IMR-90 (cell line): ENCODE measurements around the gene MSI2.

Experiments
- CEBPB ChIP-seq: IDR thresholded peaks from 2 replicates; pipeline ENCODE4 v1.6.1; 2012; ENCODE audit warnings: low read depth, low read length, improper control_type of control experiment
- FOS ChIP-seq: fragments of 150-350 bp; IDR thresholded peaks from 2 replicates; pipeline ENCODE4 v1.6.1; 2016; ENCODE audit warnings: low read depth, low read length
- MAFK ChIP-seq: IDR thresholded peaks from 2 replicates; pipeline ENCODE4 v1.6.1; 2012; ENCODE audit warnings: low read depth, low read length, improper control_type of control experiment
- MAZ ChIP-seq: IDR thresholded peaks from 2 replicates; pipeline ENCODE4 v1.6.1; 2012; ENCODE audit warnings: low read depth, mild to moderate bottlenecking, low read length, improper control_type of control experiment, moderate library complexity, borderline replicate concordance
- MXI1 ChIP-seq: IDR thresholded peaks from 2 replicates; pipeline ENCODE4 v1.6.1; 2012; ENCODE audit warnings: low read depth, mild to moderate bottlenecking, low read length, moderate library complexity, borderline replicate concordance
- NFE2L2 ChIP-seq: fragments of 150-350 bp; IDR thresholded peaks from 2 replicates; pipeline ENCODE4 v1.6.1; 2016; ENCODE audit warnings: low read depth, mild to moderate bottlenecking, low read length
- POLR2A ChIP-seq: IDR thresholded peaks from 2 replicates; pipeline ENCODE4 v1.6.1; 2012; ENCODE audit warnings: mild to moderate bottlenecking, low read depth, low read length
- RAD21 ChIP-seq: IDR thresholded peaks from 2 replicates; pipeline ENCODE4 v1.6.1; 2012; ENCODE audit warnings: low read length, improper control_type of control experiment
- RCOR1 ChIP-seq: IDR thresholded peaks from 2 replicates; pipeline ENCODE4 v1.6.1; 2012; ENCODE audit warnings: mild to moderate bottlenecking, low read length, improper control_type of control experiment; ENCODE audit not compliant: insufficient replicate concordance
- RFX5 ChIP-seq: IDR thresholded peaks from 2 replicates; pipeline ENCODE4 v1.8.0; 2012; ENCODE audit warnings: low read depth, mild to moderate bottlenecking, low read length, moderate library complexity
- TF ChIP-seq, protein P1 (sequence below): conservative IDR thresholded peaks from 2 replicates; pipeline ENCODE4 v1.5.1; 2012; ENCODE audit warnings: mild to moderate bottlenecking, low read depth, low read length, improper control_type of control experiment

DNA sequence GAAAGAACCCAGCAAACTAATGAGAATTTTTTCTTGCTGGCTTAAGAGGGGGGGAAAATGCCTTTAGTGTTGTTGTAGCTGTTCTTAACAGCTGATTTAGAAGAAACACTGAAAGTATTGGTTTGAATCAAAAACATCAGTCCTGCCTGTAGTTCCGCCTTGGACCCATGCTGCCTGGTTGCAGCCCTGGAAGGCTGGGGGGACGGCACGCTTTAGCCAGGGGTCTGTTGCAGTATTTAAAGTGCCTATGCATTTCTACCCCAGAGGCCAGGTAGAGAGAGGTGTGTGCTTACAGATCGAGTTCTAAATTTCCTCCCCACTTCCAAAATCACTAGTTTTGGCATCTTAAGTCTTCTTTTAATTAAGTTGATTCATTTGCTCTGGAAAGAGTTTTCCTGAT, 286.9 kb downstream of the MSI2 start:
- TF ChIP-seq, protein P1, sequence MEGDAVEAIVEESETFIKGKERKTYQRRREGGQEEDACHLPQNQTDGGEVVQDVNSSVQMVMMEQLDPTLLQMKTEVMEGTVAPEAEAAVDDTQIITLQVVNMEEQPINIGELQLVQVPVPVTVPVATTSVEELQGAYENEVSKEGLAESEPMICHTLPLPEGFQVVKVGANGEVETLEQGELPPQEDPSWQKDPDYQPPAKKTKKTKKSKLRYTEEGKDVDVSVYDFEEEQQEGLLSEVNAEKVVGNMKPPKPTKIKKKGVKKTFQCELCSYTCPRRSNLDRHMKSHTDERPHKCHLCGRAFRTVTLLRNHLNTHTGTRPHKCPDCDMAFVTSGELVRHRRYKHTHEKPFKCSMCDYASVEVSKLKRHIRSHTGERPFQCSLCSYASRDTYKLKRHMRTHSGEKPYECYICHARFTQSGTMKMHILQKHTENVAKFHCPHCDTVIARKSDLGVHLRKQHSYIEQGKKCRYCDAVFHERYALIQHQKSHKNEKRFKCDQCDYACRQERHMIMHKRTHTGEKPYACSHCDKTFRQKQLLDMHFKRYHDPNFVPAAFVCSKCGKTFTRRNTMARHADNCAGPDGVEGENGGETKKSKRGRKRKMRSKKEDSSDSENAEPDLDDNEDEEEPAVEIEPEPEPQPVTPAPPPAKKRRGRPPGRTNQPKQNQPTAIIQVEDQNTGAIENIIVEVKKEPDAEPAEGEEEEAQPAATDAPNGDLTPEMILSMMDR = no peak
- TF ChIP-seq MAFK (no peak), POLR2A (no peak), FOS (no peak), NFE2L2 (no peak), MXI1 (no peak), RFX5 (no peak), MAZ (no peak), RAD21 (no peak), CEBPB (no peak), RCOR1 (no peak)
